Muscle layer of duodenum (tissue), 2 donors: ENCODE results near the gene SLC1A7.

ENCODE experiments used
- H3K27ac ChIP-seq: one replicate; pipeline ENCODE4 v1.7.0; 2013; ENCODE audit warnings: mild to moderate bottlenecking, low read length
- H3K27me3 ChIP-seq: one replicate; pipeline ENCODE4 v1.7.0; 2013; ENCODE audit warnings: low read depth, mild to moderate bottlenecking, control low read depth, low read length
- H3K36me3 ChIP-seq, 2 donors: one replicate each; pipeline ENCODE4 v1.7.0; 2013; ENCODE audit warnings: low read length in 2 of 2, control low read depth in 1 of 2, mild to moderate bottlenecking in 1 of 2; ENCODE audit not compliant: insufficient read depth in 2 of 2, control insufficient read depth in 1 of 2
- H3K4me1 ChIP-seq, 2 donors: one replicate each; pipeline ENCODE4 v1.7.0; 2013; ENCODE audit warnings: low read length in 2 of 2, mild to moderate bottlenecking in 2 of 2, control low read depth in 1 of 2, moderate library complexity in 1 of 2; ENCODE audit not compliant: insufficient read depth in 2 of 2, control insufficient read depth in 1 of 2
- H3K4me3 ChIP-seq, 2 donors: one replicate each; pipeline ENCODE4 v1.7.0; 2013; ENCODE audit warnings: low read length in 2 of 2, low read depth in 1 of 2, mild to moderate bottlenecking in 1 of 2
- H3K9me3 ChIP-seq, 2 donors: one replicate each; pipeline ENCODE4 v1.7.0; 2013; ENCODE audit warnings: low read length in 2 of 2, control low read depth in 1 of 2, mild to moderate bottlenecking in 1 of 2; ENCODE audit not compliant: control insufficient read depth in 1 of 2
- donor health status: healthy.

Gene SLC1A7

DNA sequence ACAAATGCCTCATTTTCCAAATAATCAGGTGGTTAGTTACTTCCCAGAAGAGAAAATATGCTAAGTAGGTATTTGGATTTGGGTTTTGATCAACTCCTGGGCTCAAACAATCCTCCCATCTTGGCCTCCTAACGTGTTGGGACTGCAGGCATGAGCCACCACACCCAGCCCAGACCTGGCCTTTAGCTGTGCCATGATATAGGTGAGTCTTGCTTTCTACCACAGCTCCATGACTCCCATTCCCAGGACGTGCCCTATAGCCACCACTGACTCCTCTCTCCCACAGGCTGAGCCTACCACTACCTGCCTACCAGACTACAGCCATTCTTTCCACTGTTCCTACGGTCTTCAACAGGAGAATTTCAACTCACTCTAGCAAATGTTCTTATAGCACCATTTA lies 1.8 kb upstream of the SLC1A7 start:
- Histone ChIP-seq H3K36me3 (no peaks in the 10 kb centered on the region), H3K9me3 (no peaks in the 10 kb centered on the region), H3K4me3 (no peak overlapping the region), H3K4me1 (peaks cover 8 to 13% of the 10 kb centered on the region in 2 donors), H3K27me3 (no peaks in the 10 kb centered on the region), H3K27ac (no peak overlapping the region)

- H3K4me3 ChIP-seq, result no peak overlapping the region
- no peaks in the 10 kb centered on the region for H3K36me3 ChIP-seq
- peaks cover 8 to 13% of the 10 kb centered on the region in 2 donors for H3K4me1 ChIP-seq
- H3K9me3 ChIP-seq, result no peaks in the 10 kb centered on the region
- H3K27ac ChIP-seq, result no peak overlapping the region
- H3K27me3 ChIP-seq, result no peaks in the 10 kb centered on the region
Measured at GRCh38 chr1:53143527-53143926, 1.1 kb upstream of the SLC1A7 start.

GRCh38 chr1:53141487-53142055 lies 867 bp downstream of the SLC1A7 start:
- no peak overlapping the region for H3K27ac ChIP-seq

GRCh38 chr1:53140451-53140850 lies 2.0 kb downstream of the SLC1A7 start:
- no peak overlapping the region for H3K27ac ChIP-seq
- H3K27me3 ChIP-seq, result no peaks in the 10 kb centered on the region
- H3K4me3 ChIP-seq, result no peak overlapping the region
- peaks cover 0 to 5% of the 10 kb centered on the region in 2 donors for H3K9me3 ChIP-seq
- no peaks in the 10 kb centered on the region for H3K36me3 ChIP-seq
- H3K4me1 ChIP-seq, result peaks cover 4 to 8% of the 10 kb centered on the region in 2 donors

More at GRCh38 chr1:53141487-53142055, 867 bp downstream of the SLC1A7 start:
- Histone ChIP-seq H3K4me3 (no peak overlapping the region), H3K27me3 (no peaks in the 10 kb centered on the region), H3K9me3 (peaks cover 0 to 5% of the 10 kb centered on the region in 2 donors), H3K36me3 (no peaks in the 10 kb centered on the region), H3K4me1 (peaks cover 8 to 13% of the 10 kb centered on the region in 2 donors)

DNA sequence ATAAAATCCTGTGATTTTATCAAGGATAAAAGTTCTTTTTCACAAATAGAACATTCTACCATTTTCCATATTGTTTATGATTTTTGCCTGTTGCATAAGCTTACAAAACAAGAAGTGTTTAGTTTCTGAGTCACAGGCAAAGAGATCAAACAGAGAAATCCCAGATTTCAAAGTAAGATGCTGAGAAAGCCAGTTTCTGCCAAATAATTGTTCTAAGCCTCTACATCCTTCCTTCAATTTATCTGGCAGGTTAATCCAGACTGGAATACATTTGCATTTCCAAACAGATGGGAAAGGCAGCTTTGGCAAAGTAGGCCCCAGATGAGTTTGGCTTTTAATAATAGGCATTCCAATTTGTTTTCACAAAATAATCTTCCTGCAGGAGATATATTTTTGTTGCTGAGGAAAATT lies 2.5 kb downstream of the SLC1A7 start:
- Histone ChIP-seq H3K4me3 (no peak overlapping the region), H3K36me3 (no peaks in the 10 kb centered on the region), H3K27ac (no peak overlapping the region), H3K9me3 (peaks cover 0 to 5% of the 10 kb centered on the region in 2 donors), H3K27me3 (no peaks in the 10 kb centered on the region), H3K4me1 (peaks cover 3 to 12% of the 10 kb centered on the region in 2 donors)

DNA sequence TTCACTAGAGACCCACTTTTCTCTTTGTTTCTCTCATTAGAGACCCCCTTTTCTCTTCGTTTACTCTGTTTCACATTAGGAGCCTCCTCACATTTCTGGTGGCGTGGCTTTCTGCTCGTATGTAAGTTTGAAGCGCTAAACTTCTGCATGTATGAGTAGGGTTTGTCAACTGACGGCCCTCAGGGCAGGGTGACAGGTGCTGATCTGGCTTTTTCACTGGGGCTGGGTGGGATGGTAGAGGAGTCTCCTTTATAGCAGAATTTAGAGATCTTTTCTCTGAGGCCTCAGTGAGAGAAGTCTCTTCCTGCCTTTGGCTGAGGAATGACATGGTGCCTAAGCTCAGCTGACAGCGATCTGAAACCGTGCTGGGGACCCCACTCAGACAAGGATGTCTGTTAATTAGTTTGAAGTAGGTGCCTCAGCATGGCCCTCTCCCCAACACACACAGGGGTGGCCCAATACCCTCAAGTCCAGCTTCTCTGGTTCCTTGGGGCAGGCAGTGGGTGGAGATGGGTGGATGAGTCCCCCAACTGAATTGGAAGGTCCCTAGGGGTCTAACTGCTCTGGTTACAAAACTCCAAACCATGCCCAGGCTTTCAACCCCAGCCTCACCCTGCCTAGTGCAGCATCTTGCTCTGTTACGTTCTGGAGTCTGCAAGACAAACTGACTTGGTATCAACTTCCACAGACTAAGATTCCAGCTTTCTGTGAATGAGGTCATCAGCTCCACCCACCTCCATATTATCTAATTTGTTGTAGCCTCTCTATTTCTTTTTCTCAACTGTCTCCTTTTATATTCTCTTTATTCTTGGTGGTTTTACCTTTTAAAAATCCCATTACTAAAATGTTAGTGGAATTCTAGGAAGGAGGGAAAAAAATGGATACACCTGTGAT lies 3.2 kb downstream of the SLC1A7 start:
- no peaks in the 10 kb centered on the region for H3K36me3 ChIP-seq
- H3K27me3 ChIP-seq, result no peaks in the 10 kb centered on the region
- peaks cover 0 to 5% of the 10 kb centered on the region in 2 donors for H3K9me3 ChIP-seq
- H3K4me3 ChIP-seq, result no peak overlapping the region
- H3K27ac ChIP-seq, result no peak overlapping the region
- peaks cover 5 to 14% of the 10 kb centered on the region in 2 donors for H3K4me1 ChIP-seq

GRCh38 chr1:53137729-53138128 lies 4.7 kb downstream of the SLC1A7 start:
- no peak overlapping the region for H3K27ac ChIP-seq
- peaks cover 0 to 5% of the 10 kb centered on the region in 2 donors for H3K9me3 ChIP-seq
- no peak overlapping the region for H3K4me3 ChIP-seq
- H3K4me1 ChIP-seq, result peaks cover 5 to 14% of the 10 kb centered on the region in 2 donors
- H3K27me3 ChIP-seq, result no peaks in the 10 kb centered on the region
- no peaks in the 10 kb centered on the region for H3K36me3 ChIP-seq

DNA sequence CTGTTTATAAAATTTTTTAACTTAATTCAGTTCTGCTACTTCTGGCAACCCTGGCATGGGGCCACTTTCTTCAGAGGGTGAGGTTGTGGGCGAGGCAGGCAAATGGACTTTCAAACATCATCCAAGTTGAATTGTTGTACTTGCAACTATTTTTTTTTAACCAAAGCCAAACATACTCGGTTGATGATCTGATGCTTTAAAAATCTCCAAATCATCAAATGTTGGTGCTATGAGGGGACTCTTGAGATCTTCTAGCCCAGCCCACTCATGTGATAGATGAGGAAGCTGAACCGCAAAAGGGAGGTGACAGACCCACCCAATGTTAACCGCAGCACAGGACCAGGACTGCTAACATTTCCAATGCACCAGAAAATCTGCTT lies 6.7 kb downstream of the SLC1A7 start:
- no peaks in the 10 kb centered on the region for H3K36me3 ChIP-seq
- peaks cover 5 to 27% of the 10 kb centered on the region in 2 donors for H3K4me1 ChIP-seq
- H3K9me3 ChIP-seq, result peaks cover 0 to 5% of the 10 kb centered on the region in 2 donors
- no peaks in the 10 kb centered on the region for H3K27me3 ChIP-seq
- H3K27ac ChIP-seq, result no peak overlapping the region
- H3K4me3 ChIP-seq, result no peak overlapping the region

DNA sequence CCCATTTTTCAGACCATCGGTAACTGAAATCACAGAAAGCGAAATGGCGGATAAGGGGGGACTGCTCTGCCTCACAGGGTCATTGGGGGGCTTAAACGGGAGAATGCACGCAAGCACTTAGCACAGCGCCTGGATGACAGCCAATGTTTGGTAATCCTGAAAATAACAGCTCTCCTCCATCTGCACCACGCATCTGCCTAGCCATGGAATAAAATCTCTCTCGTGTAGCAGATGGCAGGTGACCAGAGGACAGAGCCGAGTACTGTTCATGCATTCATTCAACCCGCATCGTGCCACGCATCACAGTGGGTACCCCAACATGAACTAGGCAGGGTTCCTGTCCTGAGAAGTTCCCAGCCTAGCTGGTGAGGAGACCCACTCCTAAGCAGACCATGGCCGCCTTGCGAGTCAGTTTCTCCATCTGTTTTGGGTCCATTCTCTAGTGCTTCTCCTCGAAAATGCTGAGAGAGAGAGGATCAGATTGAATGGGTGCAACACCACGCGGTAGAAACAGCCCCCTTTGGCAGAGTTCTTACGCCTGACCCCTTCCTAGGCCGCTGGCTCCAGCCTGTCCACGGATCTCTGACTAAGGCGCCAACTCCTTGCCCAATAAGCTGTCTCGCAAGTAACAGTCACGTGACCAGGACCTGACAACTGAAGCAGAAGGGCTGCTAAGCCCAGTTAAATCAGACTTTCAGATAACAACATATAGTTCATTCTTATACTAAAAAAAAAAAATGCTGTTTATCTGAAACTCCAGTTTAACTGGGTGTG lies 7.3 kb downstream of the SLC1A7 start:
- H3K4me3 ChIP-seq, result no peak overlapping the region

DNA sequence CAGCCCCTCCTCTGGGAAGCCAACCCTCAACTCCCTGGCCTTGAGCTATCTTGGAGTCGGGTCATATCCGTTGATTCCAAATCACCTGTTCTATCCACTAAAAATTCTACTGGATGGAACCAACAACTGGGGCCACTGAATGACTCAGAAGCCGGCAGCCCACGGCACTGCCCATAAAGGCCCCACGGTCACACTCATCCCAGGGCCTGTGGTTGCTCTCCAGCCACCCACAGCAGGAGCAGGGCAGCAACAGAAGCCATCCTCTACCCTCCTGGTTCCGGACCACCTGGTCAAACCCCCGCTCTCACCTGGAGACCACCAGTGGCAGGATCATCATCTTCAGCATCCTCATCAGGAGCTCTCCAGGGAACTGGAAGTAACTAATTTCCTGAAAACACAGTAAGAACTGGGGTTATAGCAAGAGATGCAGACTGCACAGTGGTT lies 8.4 kb downstream of the SLC1A7 start:
- Histone ChIP-seq H3K27me3 (no peaks in the 10 kb centered on the region), H3K9me3 (peaks cover 0 to 5% of the 10 kb centered on the region in 2 donors), H3K27ac (no peak overlapping the region), H3K4me1 (peaks cover 5 to 22% of the 10 kb centered on the region in 2 donors), H3K36me3 (no peaks in the 10 kb centered on the region), H3K4me3 (no peak overlapping the region)

More for the DNA sequence above, 7.3 kb downstream of the SLC1A7 start:
- peaks cover 5 to 25% of the 10 kb centered on the region in 2 donors for H3K4me1 ChIP-seq
- H3K27me3 ChIP-seq, result no peaks in the 10 kb centered on the region
- no peaks in the 10 kb centered on the region for H3K36me3 ChIP-seq
- H3K27ac ChIP-seq, result no peak overlapping the region
- peaks cover 0 to 5% of the 10 kb centered on the region in 2 donors for H3K9me3 ChIP-seq
